T follicular helper cell (primary cell): ENCODE results near the gene CLIC3.

ENCODE experiments used
- DNase-seq: peaks from one replicate; pipeline ENCODE4 v3.0.0-alpha.2; 2020; ENCODE audit warnings: low read depth

CLIC3 gene

DNA sequence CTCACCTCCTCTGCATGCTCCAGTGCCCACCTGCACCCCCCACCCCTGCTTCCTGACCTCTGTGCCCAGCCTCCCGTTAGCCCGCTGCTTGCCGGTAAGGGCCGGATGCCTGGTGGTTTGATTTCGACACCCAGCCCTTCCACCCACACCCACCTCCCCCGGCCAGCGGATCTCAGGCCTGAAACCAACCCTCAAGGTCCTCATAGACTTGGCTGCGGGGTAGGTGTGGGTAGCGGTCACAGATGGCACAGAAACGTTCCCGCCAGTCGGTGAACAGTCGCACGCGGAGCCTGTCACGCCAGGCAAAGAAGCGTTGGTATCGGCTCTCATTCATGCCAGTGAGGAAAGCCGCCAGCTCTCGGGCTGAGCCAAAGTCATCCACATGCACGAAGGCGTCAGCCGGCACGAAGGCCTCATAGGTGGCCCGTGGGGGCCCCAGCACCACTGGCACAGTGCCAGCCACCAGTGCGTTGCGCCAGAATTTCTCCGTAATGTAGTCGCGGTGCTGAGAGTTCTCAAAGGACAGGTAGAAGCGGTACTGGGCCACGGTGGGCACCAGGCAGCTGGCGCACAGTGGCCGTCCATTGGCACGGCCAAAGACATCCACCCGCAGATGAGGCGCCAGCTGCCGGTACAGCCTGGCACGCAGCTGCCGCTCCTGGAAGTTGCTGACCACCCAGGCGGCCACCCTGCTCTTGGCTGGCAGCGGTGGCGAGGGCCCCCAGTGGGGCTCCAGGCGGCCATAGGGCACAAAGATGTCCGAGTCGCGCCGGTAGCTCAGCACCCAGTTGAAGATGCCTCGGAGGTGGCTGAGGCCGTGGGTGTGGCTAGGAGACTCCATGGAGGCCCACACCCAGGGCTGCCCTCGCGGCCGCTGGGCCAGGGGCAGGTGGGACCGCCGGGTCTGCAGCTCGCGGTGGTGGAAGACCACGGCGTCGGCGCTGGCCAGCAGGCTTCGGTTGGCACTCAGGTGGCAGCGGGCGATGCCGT, 34.5 kb upstream of the CLIC3 start:
- no peak for DNase-seq

DNA sequence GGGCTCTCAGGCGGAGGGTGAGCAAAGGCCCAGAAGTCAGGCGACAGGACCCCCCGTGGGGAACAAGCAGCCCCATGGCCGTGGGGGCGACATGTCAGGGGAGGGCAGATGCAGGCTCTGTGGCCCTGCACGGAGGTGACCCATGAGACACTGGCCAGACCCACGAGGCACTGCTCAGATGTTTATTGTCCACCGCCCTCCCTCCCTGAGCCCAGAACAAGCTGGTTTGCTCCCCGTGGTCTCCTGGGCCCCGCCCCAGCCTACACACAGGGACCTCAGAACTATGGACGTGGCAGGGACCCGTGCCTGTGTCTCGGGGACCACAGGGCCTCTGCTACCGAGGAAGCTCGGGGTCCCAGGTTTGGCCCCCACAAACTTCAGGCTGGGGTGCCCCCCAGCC, 33.6 kb upstream of the CLIC3 start:
- DNase-seq: no peak

DNA sequence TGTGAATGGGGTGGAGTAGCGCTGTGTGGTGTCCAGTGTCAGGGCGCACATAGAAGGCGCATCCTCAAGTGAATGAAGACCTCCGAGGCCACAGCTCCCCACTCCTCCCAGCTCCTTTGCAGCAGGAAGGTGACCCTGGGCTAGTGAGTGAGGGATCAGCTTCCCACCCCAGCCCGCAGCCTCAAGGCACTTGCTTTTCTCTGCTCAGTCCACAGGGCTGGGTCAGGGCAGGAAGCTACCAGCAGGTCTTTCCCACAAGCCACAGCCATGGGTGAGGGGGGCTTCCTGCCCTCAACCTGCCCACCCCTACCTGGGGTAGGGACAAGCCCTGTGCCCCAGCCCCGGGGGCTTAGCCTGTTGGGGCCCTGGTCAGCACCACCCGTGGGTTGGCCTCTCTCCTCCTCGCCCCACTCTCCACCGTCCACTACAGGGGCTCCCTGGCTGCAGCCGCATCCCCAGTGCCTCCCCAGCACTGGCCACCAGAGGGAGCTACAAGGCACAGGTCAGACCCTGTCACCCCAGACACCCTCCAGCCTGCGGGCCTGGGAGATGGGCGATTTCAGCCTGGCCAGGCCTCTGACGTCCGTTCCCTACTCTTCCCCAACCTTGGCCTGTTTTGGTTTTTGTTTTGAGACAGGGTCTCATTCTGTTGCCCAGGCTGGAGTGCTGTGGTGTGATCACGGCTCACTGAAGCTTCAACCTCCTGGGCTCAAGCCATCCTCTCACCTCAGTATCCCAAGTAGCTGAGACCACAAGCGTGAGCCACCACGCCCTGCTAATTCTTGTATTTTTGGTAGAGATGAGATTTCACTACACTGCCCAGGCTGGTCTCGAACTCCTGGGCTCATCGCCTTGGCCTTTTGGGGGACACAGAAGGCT, 32.9 kb upstream of the CLIC3 start:
- DNase-seq: peak; percentile 56

DNA sequence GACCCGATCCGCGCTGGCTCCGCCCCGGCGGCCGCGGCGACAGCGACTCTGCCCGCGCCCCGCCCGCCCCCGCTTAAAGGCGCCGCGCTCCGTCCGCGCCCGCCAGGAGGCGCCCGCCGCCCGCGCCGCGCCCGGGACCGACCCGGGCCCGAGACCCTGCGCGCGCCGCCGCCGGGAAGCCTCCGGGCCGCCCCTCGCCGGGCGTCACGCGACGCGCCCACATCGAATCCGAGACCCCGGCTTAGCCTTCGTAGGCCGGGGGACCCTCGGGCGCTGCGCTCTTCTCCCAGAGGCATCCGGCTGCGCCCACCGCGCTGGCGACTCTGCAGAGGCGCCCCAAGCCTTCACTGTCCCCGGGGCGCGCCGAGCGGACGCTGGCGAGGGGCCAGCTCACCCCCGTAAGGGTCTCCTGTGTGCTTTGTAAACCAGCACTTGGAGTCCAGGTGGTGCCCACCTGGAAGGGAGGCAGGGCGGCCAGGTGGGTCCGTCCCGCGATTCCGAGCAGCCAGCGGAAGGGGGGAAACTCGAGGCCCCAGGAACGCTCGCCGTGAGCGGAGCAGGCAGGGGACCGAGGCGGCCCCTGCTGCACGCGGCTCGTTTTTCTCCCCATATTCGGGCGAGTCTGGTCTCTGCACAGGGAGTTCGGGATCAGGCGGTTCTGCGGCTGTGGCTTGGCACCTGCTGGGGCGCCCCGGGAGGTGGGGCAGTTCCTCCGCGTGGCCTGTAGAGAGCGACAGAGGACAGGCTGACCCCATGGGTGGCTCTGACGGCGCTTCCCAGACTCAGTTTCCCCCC, 32.1 kb upstream of the CLIC3 start:
- DNase-seq: peak; percentile 50

DNA sequence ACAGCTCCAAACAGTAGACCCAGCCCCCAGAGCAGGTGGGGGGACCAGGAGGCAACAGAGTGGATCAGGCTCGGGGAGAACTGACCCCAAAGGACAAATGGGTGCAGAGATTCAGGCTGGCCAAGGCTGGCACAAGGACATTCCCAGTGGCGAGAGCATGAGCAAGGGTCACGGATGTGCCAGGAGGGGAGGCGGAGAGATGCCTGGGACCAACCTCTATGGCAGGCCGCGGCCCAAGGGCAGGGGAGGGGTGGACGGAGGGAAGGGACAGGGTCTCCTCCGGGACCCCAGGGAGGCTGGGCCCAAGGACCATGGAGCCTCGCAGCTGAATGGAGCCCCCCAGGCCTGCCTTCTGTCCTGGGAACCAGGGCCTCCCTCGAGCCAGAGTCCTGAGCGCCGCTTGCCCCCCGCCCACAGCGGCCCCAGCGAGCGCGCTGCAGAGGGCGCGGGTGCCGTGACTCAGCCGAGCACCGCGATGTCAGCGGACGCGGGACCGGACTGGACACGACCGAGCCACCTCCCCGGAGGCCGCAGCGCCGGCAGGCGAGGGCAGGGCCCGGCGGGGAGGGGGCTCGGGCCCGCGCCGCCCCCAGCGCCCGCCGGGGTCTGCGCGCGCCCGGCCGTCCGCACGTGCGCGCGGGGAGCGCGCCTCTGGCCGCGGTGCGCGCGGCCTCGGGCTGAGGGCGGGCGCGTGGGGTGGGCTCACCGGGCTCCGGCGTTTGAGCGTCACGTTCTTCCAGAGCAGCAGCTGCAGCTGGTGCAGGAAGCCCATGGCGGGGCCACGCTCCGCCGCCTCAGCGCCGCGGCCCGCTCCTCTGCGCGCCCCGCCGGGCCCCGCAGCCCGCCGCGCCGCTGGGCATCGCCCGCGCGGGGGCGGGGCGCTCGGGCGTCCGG, 31.2 kb upstream of the CLIC3 start, which contains the start of gene ABCA2:
Gene ABCA2 (minus strand): TSS at position 869 of the 894 bp plus-strand sequence. CDS start 97 bp downstream, at position 772.
- DNase-seq: no peak

DNA sequence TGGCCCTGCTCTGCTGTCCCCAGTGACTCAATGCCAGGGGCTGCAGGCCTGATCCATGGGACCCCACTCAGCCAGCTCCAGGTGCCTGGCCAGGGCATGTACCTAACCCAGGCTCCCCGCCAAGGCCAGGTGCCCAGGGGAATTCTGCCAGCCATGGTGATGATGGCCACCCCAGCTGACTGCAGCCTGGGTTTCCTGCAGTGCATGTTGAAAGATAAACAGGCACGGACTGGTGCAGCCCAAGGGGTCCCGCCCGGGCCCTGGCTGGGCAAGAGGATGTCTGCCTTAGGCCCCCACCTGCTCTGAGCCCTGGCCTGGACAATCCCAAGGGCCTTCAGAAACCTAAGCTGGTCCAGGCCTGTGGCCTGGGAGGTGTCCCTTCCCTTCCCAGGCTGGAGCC, 30.5 kb upstream of the CLIC3 start:
- no peak for DNase-seq

DNA sequence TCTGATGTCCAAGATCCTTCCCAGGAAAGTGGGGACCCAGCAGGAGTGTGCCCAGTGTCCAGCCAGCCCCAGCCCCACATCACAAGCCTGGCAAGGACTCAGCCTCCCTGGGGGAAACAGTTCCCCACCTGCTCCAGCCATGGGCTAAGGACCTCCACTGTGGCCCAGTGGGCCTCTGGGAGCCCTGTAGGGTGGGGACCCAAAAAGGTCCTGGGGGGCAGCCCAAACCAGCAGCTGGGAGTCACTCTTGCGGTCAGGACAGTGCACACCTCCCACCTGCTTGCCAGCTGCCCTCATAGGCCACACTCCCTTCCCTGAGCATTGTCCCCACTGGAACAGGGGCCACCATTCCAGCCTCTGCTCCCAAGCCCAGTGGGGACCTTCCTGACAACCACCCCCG, 30.0 kb upstream of the CLIC3 start:
- DNase-seq: no peak

DNA sequence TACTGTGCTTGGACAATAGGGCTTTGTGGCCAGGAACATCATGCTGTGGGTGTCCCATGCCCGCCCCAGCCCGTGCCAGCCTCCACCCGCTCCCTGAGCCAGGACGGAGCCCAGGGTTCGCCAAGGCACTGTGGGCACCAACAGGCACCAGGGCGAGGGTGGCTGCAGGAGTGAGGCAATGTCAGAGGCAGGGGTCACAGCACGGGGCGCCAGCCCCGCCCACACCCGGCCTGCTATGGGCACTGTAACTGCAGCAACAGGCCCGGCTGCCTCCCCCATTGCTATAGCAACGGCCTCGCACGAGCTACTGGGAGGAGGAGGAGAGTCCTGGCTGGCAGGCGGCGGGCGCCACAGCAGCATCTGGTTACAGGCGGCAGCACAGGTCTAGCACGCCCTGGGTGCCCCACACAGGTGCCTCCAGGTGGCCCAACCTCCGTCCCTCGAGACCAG, 29.2 kb upstream of the CLIC3 start:
- no peak for DNase-seq

DNA sequence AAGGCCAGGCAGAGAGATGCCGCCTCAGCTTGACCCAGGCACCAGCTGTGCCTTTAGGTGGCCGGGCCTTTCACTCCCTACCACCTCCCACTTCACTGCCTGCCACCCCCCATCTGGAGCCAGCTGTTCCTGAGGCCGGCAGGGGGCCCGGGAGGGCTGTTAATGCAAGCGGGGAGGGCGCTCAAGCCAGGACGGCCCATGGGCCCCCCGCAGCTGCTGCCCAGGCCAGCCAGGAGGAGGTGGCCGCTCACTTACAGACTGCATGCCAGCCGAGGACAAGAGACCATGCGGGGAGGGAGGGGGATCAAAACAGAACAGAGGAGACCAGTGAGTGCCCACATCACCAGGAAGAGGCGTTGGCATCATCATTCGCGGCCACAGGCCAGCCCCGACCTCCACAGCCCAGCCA, 27.2 kb upstream of the CLIC3 start:
- no peak for DNase-seq

DNA sequence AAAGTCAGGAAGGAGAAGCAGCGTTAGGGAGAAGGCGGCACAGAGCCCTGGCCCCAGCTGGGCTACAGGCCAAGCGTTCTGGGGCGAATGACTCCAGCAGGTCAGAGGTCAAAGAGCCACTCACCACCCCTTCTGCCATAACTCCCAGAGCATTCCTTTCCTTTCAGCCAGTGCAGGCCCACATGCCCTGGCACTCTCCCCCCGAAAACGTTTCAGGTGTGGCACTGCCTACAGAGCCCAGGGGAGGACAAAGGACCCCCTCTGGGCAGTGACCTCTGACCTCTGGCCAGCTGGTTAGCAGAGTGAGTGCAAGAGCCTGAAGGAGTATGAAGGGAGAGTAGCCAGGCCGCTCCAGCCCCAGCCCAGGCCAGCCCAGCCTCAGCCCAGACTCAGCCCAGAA, 26.8 kb upstream of the CLIC3 start:
- no peak for DNase-seq

DNA sequence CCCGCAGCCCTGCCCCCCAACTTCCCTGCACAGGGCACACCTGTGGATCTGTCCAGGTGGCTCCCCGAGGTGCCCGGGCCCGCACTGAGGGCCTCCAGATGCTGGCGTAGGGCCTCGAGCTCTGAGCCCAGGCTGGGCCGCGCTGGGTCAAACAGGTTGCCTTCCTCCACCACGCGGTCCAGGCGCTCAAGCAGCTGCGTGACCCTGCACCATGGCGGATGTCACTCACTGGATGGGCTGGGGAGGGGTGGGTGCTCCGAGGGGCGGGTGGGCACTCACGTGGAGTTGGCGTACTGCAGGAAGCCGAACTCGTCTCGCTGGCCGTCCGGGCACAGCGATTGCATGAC, 26.3 kb upstream of the CLIC3 start:
- no peak for DNase-seq

DNA sequence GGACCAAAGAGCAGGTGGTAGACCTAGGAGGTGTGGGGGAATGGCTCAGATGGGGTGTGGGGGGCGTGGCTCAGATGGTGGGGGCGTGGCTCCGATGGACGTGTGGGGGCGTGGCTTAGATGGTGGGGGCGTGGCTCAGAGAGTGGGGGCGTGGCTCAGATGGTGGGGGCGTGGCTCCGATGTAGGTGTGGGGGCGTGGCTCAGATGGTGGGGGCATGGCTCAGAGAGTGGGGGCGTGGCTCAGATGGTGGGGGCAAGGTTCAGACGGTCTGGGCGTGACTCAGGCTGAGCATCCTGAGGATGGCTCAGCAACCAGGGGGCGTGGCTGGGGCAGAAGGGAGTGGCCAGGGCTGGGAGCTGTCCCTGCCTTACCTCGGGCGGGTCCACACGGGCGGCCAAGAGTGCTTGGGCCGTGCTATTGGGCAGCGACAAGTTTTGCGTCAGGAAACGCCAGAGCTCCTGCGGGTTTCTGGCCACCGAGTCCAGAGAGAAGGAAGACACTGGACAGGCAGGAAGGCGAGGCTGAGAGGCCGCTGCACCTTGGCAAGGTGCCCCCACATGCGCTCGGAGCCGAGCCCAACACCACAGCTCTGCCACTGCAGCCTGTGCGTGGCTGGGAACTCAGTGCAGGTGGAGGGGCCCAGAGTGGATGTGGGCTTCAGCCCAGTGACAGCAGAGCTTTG, 25.8 kb upstream of the CLIC3 start:
- DNase-seq: peak; percentile 53

DNA sequence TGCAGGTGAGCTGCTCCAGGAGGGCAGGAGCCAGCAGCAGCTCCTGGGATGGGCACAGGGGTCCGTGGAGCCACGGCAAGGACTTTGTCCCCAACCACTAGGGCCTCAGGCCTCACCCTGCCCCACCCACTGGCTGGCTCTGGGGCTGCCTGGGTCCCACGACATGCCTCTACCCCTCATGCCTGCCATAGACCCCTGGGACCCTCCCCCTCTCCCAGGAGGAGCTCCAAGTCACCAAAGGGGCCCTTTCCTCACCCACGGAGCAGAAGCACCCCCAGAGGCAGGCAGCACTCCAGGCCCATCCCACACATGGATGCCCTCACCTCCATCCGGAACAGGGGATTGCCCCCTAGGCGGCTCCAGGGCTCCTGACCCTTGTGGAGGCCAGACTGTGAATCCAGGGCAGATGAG, 25.2 kb upstream of the CLIC3 start:
- no peak for DNase-seq

DNA sequence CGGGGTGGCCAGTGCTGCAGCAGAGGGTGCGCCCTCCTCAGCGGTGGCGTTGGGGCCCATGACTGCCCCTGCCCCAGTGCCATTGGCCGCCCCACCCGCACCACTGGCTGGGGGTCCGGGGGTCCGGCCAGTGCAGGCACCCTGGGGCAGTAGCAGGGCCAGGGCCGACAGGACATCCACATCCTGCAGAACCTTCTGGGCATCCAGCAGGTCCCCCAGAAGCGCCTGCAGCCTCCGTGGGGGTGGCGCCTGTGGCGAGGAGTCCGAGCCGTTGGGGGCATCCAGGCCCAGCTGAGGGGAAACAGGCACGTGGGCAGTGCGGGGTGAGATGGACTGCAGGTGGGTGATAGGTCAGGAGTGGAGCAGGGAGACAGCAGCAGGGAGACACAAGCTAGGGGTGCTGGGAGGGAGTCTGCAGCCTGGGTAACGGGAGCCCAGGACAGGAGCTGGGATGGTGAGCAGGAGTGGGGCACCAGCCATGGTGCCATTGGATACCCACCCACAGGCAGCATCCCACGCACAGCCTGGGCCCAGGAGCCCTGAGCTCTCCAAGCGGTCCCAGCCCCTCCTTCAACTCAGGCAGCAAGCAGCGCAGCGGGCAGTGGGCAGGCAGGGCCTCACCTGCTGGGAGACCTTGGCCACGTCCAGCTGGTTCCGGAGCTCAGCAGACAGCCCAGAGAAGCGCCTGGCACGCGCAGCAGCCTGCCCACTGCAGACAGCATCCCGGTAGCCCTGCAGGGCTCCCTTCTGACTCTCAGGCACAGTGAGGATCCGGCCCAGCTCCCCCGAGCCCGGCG, 24.6 kb upstream of the CLIC3 start:
- DNase-seq: no peak

DNA sequence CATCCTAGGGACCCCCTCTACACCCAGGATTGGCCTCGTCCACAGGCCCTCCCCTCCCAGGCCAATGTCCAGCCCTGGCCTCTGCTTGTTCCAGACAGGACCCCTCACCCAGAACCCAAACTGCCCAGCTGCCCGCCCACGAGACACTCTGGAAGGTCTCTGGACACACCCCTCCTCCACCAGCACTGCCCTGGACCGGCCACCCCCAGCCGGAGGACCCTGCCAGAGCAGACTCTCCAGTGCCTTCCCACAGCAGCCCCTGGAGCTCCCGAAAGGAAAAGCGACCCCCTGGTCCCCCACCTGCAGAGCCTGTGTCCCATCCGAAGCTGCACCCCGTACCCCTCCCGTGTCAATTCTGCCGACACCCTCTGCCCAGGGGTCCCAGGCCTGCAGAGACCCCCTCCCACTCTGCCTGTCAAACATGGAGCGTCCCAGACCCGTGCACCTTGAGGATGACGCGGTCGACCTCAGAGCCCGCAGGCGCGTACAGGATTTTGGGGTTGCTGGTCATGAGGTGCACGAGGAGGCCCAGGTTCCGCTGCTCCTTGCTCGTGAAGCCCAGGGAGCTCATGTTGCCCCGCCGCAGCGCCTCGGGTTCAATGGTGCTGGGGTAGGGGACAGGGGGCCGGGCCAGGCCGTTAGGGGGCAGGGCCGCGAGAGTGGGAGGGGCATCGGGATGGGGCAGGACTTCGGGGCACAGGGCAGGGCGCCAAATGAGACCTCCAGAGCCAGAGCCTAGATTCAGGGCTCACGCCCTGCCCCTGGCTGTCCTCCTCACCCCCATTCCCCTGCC, 23.7 kb upstream of the CLIC3 start:
- no peak for DNase-seq

DNA sequence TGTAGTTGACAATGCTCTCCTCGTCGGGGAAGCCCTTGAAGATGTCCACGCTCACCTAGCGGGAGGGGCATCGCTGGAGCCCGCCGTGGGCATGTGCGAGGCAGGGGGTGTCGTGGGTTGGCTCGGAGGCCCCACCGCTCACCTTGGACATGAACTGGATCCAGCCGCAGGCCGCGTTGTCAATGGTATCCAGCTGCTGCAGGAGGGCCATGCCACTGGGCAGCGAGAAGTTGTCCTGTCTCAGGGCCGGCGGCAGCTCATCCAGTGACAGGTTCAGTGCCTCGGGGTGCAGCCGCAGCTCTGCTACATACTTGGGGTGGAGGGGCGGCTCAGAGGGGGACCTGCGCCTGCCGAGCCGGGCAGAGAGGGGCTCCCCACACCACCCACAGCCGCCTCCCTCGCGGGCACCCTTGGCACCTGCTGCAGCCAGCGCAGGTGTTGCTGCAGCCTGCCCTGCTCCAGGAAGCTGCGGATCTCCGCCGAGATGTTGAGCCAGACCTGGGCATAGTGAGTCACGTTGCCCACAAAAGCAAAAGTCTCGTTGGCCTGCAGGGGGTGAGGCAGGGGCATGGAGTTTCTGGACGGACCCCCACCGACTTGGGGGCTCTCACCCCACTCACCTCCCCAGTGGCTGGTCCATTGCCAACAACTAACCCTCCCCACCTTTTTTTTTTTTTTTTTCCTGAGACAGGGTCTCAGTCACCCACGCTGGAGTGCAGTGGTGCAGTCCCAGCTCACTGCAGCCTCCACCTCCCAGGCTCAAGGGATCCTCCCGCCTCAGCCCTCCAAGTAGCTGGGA, 22.6 kb upstream of the CLIC3 start:
- no peak for DNase-seq

DNA sequence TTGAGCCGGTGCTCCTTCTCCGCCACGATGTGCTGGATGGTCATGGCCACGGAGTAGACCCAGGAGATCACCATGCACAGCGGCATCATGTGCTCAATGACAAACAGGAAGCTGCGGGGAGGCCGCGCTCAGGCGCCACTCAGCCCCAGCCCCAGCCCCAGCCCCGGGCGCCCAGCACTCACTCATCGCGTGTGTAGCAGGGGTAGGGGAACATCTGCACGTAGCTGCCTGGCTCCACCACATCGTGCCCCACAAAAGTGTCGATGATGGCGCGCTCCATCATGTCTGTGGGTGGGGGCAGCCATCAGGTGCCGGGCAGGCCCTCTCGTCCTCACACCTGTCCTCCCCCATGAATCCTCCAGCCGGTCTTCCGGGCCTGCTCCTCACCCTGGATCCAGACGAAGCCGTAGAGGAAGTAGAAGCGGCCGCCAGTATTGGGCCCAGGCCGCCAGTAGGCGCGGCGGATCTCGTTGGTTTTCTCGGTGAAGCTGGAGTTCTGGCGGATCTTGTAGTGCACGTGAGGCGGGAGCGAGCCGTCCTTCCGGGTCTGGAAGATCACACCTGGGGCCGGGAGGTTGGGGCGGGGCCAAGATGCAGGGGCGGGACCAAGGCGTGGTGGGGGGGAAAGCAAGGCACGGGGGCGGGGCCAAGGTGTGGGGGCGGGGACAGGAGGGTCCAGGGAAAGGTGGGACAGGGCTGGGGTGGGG, 21.6 kb upstream of the CLIC3 start:
- no peak for DNase-seq
